Right lobe of liver (tissue), 4 donors: Measurements from ENCODE around the gene ZFP62.

Experiments
- CTCF ChIP-seq, 4 donors: fragments of 200-600 bp in 3 of 4; fragments of 450-650 bp in 1 of 4; IDR thresholded peaks; one replicate each; pipeline versions ENCODE4 v1.5.1 to v1.8.0; 2016 to 2022; ENCODE audit warnings: antibody characterized with exemption in 4 of 4, mild to moderate bottlenecking in 2 of 4
- POLR2A ChIP-seq: fragments of 450-650 bp; IDR thresholded peaks from one replicate; pipeline ENCODE4 v1.6.1; 2017; ENCODE audit warnings: antibody characterized with exemption, mild to moderate bottlenecking
- donor health status: DM: no; HTN: no; CAD: no.
- donor health status: DM: no; HTN: no; CAD: no.
- donor health status: DM: no; HTN: yes; CAD: no.

DNA sequence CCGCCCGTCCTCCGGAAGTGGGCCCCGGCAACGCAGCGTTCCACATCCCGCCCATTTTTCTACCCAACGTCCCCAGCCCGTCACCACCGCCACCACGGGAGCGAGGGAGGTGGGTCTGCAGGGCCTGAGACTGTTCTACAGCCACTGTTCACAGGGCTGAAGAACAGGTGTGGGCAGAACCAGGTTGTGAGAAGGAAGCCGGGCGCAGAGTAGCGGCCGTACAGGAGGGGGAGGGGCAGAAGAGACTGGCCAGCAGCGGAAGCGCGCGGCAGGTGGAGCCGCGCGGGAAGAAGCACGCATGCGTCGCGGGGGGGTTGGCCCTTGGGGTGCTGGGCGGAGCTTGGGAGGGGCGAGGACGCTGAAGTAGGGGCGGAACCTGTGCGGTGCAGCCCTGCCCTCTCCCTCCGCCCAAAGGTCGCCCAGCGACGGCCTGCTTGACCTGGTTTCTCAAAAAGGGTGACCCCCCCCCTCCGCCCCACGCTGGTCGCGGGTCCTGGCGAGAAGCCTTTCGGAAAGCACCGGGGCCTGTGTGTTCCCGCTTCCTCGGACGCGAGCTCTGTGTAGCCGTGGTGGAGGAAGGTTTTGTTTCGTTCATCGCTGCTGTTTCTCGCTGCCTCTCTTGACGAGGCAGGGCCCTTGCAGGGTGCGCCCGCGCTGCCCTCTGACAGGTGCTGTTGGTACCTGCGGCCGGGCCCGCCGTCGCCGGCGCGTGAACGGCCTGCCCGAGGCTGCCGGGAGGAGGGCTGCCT lies 50.7 kb downstream of the ZFP62 start:
- TF ChIP-seq POLR2A (peak; percentile 74), CTCF (IDR thresholded peaks at IDR 0.05) (no peak)
